ENCODE data around the gene ATG16L2.

- TF ChIP-seq POLR2A (IDR thresholded peaks at IDR 0.05) (no peak), POLR2AphosphoS5 (IDR thresholded peaks at IDR 0.05) (no peak)
Observed at GRCh38 chr11:72821221-72821919, 7.2 kb downstream of the ATG16L2 start.
